Activated CD4-positive, alpha-beta T cell treated with anti-CD3 and anti-CD28 coated beads, Interleukin-2, amount 50 U/mL, for 16 hours (primary cell): Measurements from ENCODE around the gene CDKN2D.
A peak's percentile ranks its signal among the peaks of the same experiment; 100 is the strongest.

ENCODE experiments used
- DNase-seq: peaks from one replicate; pipeline ENCODE4 v3.0.0-alpha.2; 2020

CDKN2D gene

GRCh38 chr19:10568826-10569651 lies at the start of gene CDKN2D:
CDKN2D (minus strand) TSS chr19:10568979; CDS start chr19:10568653, 326 bp downstream.
- peak; percentile 100 for DNase-seq

GRCh38 chr19:10617409-10618121 lies 48.8 kb upstream of the CDKN2D start:
- no peak for DNase-seq

- no peak for DNase-seq
Measured at GRCh38 chr19:10615429-10616023, 46.7 kb upstream of the CDKN2D start.

DNA sequence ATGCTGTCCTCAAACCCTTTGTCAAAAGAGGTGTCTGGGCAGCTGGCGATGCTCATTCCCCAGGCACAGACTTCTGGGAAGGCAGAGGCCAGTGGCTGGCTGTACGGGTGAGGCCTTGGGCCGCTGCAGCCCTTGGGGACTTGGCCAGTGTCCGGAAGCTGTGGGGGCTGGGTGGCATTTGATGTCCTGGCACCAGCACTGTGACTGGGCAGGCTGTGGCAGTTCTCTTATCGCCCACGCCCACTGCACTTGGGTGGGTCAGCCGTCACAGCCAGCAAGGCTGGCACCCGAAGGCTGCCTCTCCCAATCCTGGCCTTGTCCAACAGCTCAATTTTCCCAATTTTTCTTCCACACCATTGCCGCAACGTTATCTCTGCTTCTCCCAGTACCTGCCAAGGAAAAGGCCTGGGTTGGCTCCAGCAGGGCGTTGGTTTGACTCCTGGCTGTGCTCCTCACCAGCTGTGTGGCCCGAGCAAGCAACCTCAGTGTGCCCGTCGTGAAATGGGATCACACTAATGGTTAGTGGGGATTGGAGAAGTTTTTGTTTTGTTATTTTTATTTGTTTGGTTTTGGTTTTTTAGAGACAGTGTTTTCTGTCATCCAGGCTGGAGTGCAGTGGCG lies 43.8 kb upstream of the CDKN2D start:
- DNase-seq: no peak

- DNase-seq: no peak
Measured at GRCh38 chr19:10611907-10612306, 43.1 kb upstream of the CDKN2D start.

GRCh38 chr19:10604460-10604980 lies 35.7 kb upstream of the CDKN2D start:
- no peak for DNase-seq

DNA sequence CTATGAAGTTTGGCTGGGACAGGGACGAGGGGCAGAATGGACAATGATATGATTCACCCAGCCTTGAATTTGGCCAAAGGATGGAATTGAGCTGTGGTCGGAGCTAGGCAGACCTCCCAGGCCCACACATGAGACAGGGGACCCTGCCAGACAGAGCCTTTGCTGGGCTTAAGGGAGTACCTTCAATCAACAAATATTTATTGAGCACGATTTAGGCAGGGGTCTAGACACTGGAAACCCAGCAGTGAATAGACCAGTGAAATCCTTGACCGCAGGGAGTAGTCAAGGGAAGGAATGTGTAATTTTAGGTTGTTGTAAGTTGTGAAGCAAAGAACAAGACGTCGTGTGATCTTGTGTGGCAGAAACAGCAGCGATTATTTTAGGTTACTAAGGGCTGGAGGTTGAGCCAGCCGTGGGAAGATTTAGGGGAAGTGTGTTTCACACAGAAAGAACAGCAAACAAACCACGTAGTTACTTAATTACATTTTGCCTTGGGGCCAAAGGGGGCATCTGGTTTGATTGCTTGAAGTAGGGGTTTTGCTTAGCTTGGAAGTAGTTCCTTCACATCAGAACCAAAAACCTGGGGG lies 35.2 kb upstream of the CDKN2D start:
- peak; percentile 30 for DNase-seq

- peak; percentile 73 for DNase-seq
Measured at GRCh38 chr19:10603084-10603872, 34.5 kb upstream of the CDKN2D start.

- DNase-seq: peak; percentile 87
Measured at GRCh38 chr19:10602330-10603083, 33.7 kb upstream of the CDKN2D start.

DNA sequence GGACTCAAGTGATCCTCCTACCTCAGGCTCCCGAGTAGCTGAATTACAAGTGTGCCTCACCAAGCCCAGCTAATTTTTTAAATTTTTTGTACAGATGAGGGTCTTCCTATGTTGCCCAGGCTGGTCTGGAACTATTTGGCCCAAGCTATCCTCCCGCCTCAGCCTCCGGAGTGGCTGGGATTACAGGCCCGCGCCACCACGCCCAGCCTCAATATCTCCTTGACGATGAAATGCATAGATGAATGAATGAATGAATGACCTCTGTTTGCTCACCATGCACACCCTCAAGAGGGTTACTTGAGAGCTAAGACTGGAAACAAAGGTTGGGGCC lies 33.2 kb upstream of the CDKN2D start:
- DNase-seq: no peak

- DNase-seq: no peak
Measured at GRCh38 chr19:10600149-10600548, 31.4 kb upstream of the CDKN2D start.

GRCh38 chr19:10593820-10594637 lies 25.2 kb upstream of the CDKN2D start:
- DNase-seq: no peak

DNA sequence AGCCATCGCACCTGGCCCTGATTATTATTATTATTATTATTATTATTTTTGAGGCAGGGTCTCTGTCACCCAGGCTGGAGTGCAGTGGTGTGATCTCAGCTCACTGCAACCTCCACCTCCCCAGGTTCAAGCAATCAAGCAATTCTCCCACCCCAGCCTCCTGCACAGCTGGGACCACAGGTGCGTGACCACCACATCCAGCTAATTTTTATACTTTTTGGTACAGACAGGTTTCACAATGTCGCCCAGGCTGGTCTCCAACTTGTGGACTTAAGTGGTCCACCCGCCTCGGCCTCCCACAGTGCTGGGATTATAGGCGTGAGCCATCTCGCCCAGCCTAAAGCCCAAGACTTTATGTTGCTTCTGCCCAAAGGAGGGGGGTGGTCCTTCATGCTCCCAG lies 24.4 kb upstream of the CDKN2D start:
- DNase-seq: no peak

DNA sequence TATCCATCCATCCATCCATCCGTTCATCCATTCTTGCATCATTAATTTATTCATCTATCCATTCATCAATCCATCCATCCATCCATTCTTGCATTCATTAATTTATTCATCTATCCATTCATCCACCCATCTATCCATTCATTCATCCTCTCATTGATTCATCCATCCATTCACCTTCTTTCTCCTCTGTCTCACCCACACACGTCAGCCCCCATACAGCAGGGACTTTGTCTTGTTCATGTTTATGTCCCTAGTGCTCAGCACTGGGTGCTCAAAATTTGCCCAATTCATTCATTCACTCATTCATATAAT lies 19.0 kb upstream of the CDKN2D start:
- no peak for DNase-seq

GRCh38 chr19:10587022-10587838 lies 18.5 kb upstream of the CDKN2D start, which contains the start of gene AP1M2:
AP1M2 (minus strand) TSS chr19:10587312; CDS start chr19:10587231, 81 bp downstream.
- no peak for DNase-seq

DNA sequence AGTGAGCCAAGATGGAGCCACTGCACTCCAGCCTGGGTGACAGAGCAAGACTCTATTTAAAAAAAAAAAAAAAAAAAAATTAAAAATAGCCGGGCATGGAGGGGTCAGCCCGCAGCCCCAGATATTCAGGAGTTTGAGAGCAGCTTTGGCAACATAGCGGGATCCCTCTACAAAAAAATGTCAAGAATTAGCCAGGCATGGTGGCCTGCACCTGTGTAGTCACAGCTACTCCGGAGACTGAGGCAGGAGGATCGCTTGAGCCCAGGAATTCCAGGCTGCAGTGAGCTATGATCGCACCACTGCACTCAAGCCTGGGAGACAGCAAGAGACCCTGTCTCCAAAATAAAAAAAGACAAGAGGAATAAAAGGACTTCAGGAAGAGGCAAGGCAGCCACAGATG lies 17.6 kb upstream of the CDKN2D start:
- DNase-seq: no peak

GRCh38 chr19:10583036-10583776 lies 14.4 kb upstream of the CDKN2D start:
- no peak for DNase-seq

DNA sequence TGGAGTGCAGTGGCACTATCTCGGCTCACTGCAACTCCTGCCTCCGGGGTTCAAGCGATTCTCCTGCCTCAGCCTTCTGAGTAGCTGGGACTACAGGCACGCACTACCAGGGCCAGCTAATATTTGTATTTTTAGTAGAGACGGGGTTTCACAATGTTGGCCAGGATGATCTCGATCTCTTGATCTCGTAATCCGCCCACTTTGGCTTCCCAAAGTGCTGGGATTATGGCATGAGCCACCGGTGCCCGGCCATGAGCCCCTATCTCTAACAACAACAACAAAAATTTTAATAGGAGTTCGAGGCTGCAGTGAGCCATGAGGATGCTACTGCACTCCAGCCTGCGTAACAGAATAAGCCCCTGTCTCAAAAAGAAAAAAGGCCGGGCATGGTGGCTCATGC lies 13.3 kb upstream of the CDKN2D start:
- DNase-seq: no peak
